GM18873 (cell line): ENCODE measurements around the gene GPR176.
A peak's percentile ranks its signal among the peaks of the same experiment; 100 is the strongest.

Experiments used
- ATAC-seq: cut with Tn5 transposase; IDR thresholded peaks from one replicate; pipeline ENCODE4 v1.9.1; 2021; ENCODE audit warnings: mild to moderate bottlenecking, moderate library complexity, moderate number of reproducible peaks; ENCODE audit not compliant: unreplicated experiment, low FRiP score

The GPR176 gene

GRCh38 chr15:39788108-39788507, 132.0 kb downstream of the GPR176 start:
- ATAC-seq = no peak

GRCh38 chr15:39787479-39787878, 132.6 kb downstream of the GPR176 start:
- ATAC-seq = no peak

DNA sequence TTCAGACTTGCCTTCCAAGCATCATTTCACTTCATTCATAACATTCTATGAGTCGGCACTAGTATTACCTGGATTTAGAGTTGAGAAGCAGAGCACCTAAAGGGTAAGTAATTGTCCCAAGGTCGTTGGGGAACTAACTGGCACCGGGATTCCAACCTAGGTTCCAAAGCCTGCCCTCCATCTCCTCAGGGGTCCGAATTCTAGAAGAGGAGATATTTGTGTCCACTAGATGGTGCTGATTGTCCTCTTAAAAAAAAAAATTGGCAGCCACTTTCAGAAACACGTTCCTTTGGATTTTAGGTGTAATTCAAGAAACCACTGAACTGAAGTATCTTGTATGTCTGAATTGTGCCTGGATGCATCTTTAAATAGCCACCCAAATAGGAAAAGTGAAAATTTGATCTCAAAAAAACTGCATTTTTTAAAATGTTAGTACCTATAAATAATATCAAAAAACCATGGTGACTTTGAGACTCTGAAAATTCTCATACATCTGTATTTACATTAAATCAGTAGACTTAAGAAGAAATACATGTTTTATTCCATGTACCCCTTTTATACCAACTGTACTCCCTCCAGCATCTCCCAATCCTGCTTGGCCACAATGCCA, 133.5 kb downstream of the GPR176 start:
- no peak for ATAC-seq

DNA sequence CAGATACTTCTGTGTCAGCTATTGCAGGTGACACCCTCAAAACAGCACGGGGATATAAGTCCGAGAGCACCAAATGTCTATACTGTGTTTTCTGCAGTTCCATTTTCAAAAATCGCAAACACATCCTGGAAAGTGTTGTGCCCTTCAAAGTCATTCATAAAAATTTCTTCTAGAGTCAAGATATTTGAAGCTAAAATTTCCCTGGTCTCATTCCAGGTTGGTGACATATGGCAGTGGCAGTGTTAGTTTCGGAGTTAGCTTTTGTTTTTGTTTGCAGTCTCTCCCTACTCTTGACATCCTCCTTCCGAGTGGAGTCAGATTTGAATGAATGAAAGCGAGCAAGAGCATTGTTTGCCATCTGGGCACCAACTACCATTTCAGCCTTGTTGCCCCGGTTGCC, 134.2 kb downstream of the GPR176 start:
- no peak for ATAC-seq

DNA sequence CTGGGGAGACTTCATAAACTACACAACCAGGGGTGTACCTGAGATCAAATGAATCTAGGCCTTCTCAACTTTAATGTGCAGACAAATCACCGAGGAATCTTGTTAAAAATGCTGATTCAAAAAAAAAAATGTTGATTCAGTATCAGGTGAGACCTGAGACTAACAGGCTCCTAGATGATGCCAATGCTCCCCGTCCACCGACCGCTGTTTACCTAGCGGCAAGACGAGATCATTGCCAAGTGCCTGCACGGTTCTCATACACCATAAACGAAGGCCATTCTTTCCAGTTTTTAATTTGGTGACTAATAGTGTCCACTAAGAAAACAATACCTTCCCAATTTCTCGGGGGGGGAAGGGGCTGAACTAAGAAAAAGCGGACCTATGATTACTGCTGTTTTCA, 134.9 kb downstream of the GPR176 start:
- ATAC-seq = no peak

DNA sequence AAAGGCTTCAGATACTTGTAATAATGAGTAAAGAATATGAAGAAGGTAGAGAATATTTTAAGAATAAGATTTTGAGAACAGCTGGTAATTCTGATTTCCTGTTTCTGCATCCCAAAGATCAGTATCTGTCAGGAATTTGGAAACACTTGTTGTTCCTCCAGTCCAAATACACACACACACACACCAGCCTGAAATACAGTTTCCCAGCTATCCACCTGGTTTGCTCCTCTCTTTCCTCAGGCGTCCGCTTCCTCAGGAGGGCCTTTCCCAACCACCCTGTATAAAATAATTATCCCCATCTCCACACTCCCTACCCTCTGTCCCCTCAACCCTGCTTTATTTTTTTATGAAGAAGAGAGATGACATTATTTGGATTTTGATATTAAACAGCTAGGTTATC, 135.4 kb downstream of the GPR176 start:
- ATAC-seq = no peak

DNA sequence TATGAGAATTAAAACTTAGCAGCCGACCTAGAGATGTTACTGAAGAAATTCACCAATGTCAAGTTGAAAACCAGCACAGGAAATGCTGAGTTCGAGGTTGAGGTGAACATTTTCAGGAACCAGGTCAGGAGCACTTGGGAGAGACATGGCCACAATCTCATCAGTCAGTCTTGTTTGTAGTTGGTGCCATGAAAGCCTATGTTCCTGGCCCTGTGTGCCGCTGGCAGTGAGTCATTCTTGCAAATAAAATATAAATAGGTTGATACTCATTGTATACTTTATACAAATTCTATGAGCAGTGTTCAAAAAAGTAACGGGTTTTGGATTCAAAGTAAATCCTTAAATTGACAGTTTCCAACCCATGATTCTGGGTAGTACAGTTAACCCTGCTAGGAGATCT, 135.9 kb downstream of the GPR176 start:
- ATAC-seq = no peak

- ATAC-seq = no peak
Measured at GRCh38 chr15:39783244-39783820, 136.7 kb downstream of the GPR176 start.

DNA sequence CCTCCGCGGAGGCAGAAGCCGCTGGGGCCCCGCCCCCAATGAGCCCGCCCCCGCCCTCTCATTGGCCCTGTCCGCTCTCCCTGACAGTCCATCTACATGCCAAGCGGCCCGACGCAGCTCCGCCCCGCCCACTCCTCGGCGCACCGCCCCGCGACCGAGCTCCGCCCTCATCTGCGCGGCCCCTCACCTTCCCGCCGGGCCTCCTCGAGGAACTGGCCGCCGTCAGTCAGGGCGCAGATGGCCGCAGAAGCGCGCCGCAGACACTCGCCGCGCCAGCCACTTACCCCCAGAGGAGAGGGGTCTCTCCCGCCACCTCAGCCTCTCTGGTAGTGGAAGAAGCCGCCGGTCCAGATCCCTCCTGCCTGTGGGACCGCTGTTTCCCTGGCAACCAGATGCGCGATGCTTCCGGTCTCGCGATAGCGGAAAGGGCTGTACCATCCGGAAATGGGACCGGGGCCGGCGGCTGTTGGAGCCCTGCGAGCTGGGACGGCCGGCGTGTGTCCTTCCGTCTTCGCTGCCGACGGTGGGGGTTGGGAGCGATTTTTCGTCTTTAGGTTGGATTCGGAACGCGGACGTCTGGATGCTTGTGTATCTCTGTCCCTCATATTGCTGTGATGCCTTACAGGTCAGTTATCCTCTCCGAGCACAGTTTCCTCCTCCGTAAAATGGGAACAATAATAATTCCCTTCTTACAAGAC, 137.5 kb downstream of the GPR176 start, which contains the start of gene FSIP1:
Gene FSIP1 (minus strand): TSS at position 401 of the 698 bp plus-strand sequence. CDS start 6,317 bp downstream, outside the sequence.
- peak; percentile 90 for ATAC-seq

DNA sequence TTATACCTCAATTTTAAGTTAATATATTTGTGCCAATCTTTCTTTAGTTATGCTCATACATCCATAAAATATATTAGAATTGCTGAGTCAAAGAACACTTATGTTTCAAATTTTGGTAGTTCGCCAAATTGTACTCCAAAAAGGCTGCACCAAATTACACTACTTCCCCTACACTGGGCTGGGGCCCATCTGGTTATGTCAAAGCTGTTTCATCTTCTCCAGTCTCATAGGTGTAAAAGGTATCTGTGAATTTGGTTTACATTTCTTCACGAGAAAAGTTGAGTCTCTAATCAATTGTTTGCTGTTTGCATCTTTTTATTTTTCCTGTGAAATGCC, 138.1 kb downstream of the GPR176 start:
- ATAC-seq = no peak

GRCh38 chr15:39781147-39781966, 138.7 kb downstream of the GPR176 start:
- no peak for ATAC-seq

- no peak for ATAC-seq
Measured at GRCh38 chr15:39778021-39778420, 142.0 kb downstream of the GPR176 start.

DNA sequence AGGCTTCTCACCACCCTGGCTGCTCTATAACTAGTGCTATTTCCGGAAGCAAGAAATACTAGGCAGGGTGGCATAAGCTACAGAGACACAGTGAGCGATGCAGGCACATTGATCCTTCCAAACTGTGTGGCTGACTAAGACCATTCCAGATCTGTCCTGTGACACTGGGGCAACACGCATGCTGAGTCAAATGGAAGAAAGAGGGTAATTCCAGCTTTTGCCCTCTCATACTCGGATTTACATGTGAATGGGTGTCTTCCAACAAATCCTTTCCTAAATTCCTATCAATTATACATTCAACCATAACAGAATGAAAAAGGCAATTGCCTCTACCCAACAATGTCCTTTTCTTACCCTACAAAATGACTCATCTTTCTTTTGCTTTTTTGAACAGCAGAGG, 142.6 kb downstream of the GPR176 start:
- no peak for ATAC-seq

GRCh38 chr15:39776068-39776467, 144.0 kb downstream of the GPR176 start:
- ATAC-seq = no peak

DNA sequence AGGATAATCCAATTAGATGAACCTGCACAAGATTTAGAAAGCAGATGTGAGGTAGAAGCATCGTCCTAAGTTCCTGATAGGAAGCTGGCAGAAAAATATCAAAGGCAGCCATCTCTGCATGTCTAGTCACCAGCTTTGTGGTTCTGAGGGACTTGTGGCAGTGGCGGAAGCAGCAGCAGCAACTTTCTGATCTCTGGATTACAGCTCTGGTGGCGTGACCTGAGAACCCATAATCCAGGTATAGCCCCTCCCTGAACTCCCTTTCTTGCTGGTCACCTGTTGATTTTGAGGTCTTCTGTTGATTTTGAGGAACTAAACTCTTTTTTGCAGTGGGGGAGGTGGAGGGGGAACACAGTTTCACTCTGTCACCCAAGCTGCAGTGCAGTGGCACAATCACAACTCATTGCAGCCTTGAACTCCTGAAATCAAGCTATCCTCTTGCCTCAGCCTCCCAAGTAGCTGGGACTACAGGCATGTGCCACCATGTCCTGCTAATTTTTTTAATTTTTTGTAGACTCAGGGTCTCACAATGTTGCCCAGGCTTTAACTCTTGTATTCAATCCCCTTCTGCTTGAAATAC, 145.3 kb downstream of the GPR176 start:
- ATAC-seq = no peak

DNA sequence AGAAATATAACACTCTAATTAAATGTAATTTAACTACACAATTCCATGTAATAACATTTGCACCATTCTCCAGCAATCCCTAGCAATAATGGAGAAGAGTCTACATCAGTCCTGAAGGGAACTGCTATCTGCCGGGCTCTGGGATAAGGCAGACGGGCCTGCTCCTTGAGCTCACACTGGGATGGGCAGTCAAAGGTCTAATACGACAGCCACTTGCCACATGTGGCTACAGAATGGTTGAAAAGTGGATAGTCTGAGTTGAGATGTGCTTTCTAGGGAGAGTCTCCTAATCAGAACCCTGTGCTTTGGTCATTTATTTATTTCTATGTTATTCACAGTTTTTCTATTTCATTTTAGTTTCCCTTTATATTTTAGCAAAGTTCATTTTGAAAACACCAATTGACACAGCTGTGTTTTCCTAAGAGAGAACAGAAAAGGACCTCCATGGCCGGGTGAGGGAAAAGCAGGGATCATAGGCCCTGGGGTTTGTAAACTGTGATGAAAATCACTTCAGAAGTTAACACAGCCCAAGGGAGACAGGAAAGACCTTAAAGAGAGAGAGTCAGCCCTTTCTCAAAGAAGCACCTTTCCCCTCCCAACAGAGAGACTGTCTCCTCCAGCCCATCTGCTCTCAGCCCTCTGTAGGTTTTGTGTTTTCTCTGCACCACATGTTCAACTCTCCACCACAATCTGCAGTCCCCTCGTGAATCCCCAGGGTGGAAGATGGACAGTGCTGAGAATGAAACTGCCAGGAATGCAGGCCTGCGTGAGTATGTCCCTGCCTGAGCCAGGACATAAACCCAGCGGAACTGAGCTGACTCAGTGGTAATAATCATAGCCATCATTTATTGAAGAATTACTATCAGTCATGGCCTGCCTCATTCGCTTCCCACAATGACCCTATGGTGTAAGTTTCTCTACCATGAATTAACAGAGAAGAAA, 149.0 kb downstream of the GPR176 start:
- ATAC-seq = no peak

- no peak for ATAC-seq
Measured at GRCh38 chr15:39767921-39768320, 152.1 kb downstream of the GPR176 start.

GRCh38 chr15:39761006-39761405, 159.1 kb downstream of the GPR176 start:
- no peak for ATAC-seq

- ATAC-seq = no peak
Measured at GRCh38 chr15:39756806-39757522, 163.1 kb downstream of the GPR176 start.
